Stomach (tissue), 4 donors: ENCODE results near the gene PDF.

Source experiments
- EP300 ChIP-seq: sonication (generic); formaldehyde crosslinking; IDR thresholded peaks from one replicate; pipeline ENCODE4 v1.6.1; 2017; ENCODE audit warnings: antibody characterized with exemption
- POLR2A ChIP-seq, 4 donors: fragments of 450-650 bp; IDR thresholded peaks; one replicate each; pipeline ENCODE4 v1.6.1; 2016; ENCODE audit warnings: antibody characterized with exemption in 4 of 4, control low read depth in 2 of 4, mild to moderate bottlenecking in 1 of 4, moderate library complexity in 1 of 4
- TF ChIP-seq, protein P1 (sequence below), 7 experiments: fragments of 450-650 bp in 4 of 7; fragments of 200-600 bp in 3 of 7; sonication (generic) in 3 of 7; IDR thresholded peaks; one replicate each; pipeline ENCODE4 v1.5.1; 2016 to 2019; ENCODE audit warnings: antibody characterized with exemption in 7 of 7, control low read depth in 2 of 7, mild to moderate bottlenecking in 1 of 7

DNA sequence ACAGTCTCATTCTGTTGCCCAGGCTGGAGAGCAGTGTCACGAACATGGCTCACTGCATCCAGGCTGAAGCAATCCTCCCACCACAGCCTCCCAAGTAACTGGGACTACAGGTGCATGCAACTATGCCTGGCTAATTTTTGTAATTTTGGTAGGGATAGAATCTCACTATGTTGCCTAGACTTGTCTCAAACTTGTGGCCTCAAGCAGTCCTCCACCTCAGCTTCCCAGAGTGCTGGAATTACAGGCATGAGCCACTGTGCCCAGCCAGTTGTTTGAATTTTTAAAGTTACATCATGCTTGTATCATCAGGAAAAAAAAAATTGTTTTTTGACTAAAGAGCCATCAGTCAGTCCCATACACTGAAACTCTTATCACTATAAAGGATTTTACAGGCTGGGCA, 36.3 kb downstream of the PDF start:
- TF ChIP-seq, protein P1, sequence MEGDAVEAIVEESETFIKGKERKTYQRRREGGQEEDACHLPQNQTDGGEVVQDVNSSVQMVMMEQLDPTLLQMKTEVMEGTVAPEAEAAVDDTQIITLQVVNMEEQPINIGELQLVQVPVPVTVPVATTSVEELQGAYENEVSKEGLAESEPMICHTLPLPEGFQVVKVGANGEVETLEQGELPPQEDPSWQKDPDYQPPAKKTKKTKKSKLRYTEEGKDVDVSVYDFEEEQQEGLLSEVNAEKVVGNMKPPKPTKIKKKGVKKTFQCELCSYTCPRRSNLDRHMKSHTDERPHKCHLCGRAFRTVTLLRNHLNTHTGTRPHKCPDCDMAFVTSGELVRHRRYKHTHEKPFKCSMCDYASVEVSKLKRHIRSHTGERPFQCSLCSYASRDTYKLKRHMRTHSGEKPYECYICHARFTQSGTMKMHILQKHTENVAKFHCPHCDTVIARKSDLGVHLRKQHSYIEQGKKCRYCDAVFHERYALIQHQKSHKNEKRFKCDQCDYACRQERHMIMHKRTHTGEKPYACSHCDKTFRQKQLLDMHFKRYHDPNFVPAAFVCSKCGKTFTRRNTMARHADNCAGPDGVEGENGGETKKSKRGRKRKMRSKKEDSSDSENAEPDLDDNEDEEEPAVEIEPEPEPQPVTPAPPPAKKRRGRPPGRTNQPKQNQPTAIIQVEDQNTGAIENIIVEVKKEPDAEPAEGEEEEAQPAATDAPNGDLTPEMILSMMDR (IDR thresholded peaks at IDR 0.05): no peak
- TF ChIP-seq POLR2A (IDR thresholded peaks at IDR 0.05) (no peak), EP300 (no peak)
